T-helper 2 cell (primary cell): ENCODE results near the gene BBS4.
"Not testable (repeated sequence)": the region's sequence is repeated elsewhere in the genome, so short reads cannot be mapped to it uniquely, and the experiment has no call there.

Source experiments
- DNase-seq, 5 experiments: peaks; one replicate each; pipeline versions ENCODE4 v3.0.0 to v3.0.0-alpha.2; 2012 to 2022
- total RNA-seq, 2 donors: gene quantifications; one replicate each; lab custom pipeline; 2026; lab: John Stamatoyannopoulos, UW

BBS4 gene, protein sequence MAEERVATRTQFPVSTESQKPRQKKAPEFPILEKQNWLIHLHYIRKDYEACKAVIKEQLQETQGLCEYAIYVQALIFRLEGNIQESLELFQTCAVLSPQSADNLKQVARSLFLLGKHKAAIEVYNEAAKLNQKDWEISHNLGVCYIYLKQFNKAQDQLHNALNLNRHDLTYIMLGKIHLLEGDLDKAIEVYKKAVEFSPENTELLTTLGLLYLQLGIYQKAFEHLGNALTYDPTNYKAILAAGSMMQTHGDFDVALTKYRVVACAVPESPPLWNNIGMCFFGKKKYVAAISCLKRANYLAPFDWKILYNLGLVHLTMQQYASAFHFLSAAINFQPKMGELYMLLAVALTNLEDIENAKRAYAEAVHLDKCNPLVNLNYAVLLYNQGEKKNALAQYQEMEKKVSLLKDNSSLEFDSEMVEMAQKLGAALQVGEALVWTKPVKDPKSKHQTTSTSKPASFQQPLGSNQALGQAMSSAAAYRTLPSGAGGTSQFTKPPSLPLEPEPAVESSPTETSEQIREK
- total RNA-seq = 5.6 to 14.1 reads per million in 2 donors

DNA sequence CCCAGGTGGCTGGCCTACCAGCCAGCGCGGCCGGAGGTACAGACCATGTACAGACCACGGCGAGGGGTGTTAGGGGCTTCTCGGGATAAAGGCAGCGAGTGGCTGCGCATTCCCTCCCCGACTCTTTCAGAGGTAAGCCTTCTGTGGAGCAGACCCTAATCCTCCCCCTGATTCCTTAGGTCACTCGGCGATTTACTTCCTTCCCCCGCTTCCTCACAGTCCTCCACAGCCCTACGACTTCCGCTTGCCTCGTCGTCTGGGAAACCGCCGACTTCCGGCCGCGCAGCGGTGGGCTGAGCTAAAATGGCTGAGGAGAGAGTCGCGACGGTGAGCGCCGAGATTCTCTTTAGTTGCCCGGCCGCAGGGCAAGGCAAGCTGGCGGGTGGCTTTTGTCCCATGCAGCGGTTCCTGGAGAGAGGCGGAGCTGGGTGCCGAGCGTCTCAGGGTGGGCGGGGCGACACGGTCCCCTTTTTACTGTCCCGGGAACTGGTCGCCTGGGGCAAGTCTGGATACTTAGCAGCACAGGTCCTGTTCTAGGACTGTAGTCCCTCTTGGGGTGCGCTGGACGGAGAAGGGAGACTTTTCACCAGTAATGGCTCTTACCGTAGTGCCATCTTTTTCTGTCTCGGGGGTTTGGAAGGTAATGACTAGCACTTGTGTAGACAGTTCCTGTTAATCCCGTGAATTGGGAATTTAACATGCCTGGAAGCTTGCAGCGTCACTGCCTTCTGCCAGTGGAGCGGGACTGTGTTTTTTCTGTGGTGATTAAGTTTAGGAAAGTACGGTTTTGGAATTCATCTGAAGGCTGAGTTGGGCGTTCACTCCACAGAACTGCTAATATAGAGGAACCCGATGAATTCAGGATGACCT lies at the start of gene BBS4, which contains the start of gene HIGD2B:
BBS4 (plus strand) TSS at position 283 of the 870 bp plus-strand sequence; CDS start at position 304, 21 bp downstream.
HIGD2B (minus strand) TSS at position 258 of the 870 bp plus-strand sequence. CDS start 9,808 bp downstream, outside the sequence.
- peak; percentile 61 to 94 (median 80) for DNase-seq

DNA sequence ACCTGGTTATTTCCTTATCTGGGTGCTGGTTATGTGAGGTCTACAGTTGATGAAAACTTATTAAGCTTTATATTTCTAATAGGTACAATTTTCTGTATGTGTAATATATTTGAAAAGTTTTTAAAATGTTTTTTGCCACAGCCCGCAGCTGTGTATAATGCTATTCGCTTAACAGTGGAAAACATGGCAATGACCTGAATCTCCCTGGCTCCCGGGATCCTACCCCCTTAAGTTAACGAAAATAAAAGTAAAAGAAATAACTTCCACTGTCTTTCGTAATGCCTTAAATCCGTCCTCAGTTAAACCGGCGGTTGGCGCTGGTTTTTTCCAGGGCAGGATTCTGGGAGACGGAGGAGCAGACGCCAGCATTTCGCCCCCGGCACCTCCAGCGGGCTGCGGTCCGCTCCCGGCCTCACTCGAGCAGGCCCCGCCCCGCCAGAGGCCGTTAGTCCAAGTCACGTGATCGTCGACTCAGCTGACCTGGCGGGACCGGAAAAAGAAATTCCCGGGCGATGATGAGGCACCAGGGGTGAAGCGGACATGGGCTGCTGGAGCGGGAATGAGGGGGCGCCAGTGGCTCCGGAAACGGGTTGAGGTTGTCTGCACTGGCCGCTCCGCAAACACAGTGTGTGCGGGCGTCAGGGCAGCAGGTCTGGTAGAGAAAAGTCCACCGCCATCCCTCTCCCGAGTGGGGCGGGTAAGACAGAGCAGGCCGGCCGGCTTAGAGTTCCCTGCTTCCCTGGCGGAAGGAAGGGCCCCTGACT lies 49.3 kb upstream of the BBS4 start:
- peak; percentile 23 to 86 (median 38) for DNase-seq

DNA sequence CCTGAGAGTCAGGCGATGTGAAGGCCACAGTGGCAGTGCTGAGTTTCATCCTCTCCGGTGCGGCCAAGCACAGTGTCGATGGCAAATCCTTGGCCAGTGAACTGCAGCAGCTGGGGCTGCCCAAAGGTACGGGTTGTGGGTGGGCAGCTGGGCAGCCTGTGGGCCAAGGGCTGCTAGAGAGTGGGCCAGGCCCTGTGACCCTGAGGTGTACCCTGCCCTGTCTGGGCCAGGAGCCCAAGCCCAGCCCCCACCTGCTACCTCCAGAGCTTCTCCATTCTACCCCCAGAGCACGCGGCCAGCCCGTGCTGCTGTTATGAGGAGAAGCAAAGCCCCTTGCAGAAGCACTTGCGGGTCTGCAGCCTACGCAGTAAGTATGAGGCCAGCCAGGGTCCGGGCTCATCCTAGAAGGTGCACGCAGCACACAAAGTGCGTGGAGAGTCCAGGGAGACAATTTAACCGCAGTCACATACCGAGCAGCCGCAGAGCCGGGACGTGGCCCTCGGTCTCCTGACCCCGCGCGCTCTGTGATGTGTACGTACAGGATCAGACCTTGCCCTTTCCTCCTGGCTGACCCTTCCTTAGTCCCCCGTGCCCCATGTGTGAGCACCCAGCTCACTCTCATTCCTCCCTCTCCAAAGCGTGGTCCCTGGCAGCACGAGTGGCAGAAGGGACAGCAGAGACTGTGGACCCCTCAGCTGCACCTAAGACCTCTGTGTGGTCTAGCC lies 46.1 kb upstream of the BBS4 start:
- DNase-seq = not testable (repeated sequence)

DNA sequence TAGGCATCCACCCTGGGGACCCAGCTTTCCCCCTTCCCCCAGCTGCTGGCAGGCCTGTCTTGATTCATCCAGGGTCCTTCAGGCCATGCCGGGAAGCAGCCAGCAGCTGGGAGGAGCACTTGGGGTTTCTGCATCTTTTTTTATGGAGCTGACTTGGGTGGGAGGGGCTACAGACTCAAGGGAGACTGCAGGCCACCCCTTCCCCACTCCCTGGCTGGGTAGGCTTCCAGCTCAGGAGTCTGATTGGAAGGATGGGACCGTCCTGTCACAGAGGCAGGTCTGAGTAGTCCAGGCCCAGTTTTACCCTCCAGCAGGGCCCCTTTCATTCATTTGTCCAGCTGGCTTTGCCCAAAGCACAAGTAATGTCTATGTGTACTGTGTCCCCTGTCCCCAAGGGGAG lies 43.7 kb upstream of the BBS4 start:
- not testable (repeated sequence) for DNase-seq

DNA sequence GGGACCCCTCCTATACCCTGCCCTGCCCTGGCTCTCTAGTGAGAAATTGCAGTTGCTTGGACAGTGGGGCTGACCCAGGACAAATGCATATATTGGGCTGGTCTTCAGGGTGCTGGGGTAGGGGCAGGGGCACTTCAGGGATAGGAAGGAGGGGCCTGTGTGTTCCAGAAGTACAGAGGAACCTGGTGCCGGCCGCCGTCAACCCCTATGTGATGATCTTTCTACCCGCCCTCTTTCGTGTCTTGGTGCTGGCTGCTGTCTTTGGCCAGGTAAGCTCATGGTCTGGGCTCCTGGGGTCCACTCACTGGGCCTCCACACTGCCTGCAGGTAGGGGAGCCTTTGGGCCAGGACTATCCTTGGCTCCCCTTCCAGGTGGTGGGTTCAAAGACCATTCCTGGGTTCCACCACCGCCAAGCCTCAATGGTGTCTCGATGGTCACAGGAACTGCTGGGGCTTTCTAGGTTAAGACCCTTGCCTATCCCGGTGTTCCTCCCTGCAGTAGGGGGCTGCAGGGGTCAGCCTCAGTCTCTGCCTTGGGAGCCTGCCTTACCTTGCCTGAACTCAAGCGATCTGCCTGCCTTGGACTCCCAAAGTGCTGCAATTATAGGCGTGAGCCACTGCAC lies 37.3 kb upstream of the BBS4 start:
- DNase-seq = not testable (repeated sequence)

DNA sequence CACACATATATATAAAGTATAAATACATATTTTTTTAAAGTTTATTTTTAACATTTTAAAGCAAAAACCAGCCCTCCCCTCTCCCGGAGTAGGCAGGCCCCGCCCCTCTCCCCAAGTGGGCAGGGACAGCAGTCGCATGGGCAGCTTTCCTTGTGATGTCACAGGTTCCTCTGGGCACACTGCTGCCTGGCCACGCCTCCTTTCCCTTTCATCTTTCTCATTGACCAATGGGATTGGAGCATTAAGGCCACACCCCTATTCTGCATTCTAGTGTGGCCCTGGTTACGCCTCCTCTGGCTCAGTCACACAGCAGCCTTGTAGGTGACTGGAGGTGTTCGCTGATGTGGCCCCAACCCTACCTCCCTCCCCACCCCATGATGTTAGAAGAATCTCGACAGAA lies 31.6 kb upstream of the BBS4 start, which contains the start of gene GOLGA6B:
GOLGA6B (plus strand) TSS at position 301 of the 400 bp plus-strand sequence; CDS start at position 342, 41 bp downstream.
- not testable (repeated sequence) for DNase-seq

DNA sequence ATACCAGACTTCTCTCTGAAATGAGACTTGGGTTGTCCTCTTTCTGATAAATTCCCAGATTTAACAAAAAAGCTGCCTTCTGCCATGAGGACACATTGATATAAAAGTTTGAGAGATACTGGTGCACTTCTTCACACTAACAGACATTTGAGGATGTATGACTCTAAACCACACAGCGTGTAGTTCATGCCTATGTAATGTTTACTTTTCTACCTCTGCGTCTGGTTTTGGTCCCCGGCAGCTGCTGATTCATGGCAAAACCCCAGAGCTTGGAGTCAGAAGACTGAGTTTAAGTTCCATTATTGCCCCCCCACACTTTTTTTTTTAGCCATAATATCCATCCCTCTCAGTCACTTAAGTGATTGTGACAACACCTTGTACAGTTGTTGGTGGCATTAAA lies 30.0 kb upstream of the BBS4 start:
- not testable (repeated sequence) for DNase-seq

DNA sequence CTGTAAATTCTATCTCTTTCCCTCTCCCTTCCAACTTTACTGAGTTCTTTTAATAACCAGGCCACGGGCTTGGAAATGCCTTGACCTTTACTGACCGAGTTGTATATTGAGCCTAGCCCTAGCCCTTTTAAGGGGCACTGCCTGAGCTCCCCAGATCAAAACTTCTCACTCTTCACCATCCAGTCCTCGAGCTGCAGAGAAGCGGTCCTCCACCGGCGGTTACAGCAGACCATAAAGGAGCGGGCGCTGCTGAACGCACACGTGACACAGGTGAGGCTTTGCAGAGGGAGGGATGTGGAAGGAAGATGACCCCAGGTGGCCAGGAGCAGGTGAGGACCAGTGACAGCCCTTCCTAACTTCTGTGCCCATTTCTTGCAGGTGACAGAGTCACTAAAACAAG lies 24.9 kb upstream of the BBS4 start:
- DNase-seq = not testable (repeated sequence)

DNA sequence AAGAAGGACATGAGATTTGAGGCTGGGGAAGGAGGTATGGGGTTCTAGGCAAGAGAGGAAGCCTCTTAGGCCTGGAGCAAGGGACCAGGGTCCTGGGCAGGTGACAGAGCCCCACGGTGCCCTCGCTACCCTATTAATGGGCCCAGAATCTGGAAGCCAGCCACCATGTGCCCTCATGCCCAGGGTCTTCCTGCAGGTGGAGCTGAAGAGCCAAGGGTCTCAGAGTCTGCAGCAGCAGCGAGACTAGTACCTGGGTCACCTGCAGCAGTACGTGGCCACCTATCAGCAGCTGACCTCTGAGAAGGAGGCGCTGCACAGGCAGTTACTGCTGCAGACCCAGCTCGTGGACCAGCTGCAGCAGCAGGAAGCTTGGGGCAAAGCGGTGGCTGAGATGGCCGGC lies 22.1 kb upstream of the BBS4 start:
- DNase-seq = not testable (repeated sequence)

DNA sequence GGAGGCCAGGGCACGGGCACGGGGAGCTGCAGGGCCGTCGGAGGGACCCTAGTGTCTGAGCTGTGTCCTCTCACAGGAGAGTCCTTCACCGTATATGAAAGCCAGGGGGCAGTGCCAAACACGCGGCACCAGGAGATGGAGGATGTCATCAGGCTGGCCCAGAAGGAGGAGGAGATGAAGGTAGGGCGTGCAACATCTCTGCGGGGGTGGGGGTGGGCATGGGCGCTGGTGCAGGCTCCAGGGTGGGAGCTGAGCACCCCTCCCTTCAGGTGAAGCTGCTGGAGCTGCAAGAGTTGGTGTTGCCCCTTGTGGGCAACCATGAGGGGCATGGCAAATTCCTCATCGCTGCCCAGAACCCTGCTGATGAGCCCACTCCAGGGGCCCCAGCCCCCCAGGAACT lies 20.3 kb upstream of the BBS4 start:
- DNase-seq = not testable (repeated sequence)

DNA sequence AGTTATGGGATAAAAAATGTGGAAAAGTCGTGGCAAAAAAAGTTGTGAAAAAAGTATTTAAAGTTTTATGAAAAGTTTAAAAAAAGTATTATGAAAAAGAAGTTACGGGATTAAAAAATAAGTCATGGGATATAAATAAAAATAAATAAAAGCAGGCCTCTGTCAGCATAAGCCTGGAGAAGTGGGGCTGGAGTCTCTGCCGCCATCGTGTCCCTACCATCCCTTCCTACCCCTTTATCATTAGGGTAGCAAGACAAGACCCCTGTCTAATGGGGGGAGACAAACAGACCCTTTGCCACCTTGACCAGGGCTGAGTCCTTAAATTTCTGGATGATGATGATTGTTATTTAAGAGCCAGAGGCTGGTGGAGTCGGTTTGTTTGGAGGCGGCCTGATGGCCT lies 16.2 kb upstream of the BBS4 start:
- not testable (repeated sequence) for DNase-seq

DNA sequence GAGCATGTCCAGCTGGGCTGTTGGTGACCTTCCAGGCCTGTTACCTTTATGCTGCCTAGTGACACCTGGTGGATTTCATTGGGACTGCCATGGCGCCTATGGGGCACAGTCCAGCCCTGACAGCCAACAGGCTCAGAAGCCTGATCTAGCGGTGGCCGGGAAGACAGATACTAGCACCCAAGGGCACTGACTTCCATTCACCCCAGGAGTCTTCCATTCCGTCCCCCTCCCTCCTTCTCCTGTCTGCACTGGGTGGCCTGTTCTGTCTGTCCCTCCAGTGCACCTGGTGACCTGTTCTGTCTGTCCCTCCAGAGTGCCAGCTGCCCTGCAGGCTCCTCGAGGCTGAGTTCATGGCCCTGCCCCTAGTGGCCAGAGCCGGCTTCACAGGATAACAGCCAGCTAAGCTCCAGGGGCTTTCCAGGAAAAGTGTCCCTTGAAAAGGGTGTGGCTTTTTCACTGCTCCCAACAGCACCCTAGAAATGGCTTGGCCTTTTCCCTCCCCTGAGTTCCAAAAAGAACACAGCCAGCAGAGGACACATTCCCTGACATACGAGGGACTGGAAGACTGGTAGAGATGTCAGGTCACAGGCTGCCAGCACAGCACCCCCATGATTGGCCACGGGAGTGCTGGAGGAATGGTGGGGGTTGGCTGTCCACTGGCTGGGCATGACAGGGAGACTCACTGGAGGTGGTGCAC lies 15.2 kb upstream of the BBS4 start:
- peak; percentile 28 to 66 (median 52) for DNase-seq

DNA sequence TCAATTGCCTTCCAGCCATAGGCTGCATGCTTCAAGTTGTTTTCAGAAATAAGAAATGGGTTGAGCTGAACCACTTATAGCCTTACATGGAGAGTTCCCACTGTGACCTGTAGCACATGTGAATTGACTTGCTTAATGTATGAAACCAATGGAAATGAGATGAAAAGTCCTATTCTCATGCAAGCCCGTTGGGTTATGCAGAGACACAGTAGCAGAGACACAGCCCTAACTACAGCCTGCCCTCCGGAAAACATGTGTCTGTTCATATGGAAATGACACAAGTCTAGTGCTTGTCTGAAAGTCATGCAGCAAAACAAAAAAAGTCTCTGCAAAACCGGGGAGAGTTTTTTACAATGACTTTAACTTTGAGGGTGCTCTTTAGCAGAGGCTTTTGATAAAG lies 14.5 kb upstream of the BBS4 start:
- no peak for DNase-seq

DNA sequence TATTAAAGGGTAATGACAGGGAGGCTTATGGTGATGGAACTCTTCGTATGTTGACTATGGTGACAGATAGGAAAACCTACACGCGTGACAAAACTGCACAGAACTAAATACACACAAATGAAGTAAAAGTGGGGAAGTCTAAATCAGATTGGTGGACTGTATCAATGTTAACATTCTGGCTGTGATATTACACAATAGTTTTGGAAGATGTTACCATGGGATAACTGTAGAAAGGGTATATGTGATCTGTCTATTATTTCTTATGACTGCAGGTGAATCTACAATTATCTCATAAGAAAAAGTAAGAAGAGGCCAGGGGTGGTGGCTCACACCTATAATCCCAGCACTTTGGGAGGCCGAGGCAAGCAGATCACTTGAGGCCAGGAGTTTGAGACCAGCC lies 9.2 kb upstream of the BBS4 start:
- DNase-seq = no peak

DNA sequence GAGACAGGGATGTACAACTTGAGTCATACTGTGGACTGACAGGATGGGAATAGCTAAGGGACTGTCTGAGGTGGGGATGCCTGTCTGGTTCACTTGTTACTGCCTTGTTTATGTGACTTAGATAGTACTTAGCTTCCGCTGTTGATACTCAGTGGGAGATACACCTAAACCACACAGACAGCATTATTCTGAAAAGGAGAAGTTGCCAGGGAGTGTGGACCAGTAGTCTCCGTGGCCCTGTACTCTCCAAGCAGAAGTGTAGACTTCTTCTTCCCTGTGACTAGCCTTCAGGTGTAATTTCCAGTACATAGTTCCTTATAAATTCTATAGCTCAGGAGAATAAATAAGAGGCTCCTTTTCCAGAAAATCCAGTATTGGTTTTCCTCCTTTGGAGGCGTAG lies 5.1 kb upstream of the BBS4 start:
- DNase-seq = no peak

DNA sequence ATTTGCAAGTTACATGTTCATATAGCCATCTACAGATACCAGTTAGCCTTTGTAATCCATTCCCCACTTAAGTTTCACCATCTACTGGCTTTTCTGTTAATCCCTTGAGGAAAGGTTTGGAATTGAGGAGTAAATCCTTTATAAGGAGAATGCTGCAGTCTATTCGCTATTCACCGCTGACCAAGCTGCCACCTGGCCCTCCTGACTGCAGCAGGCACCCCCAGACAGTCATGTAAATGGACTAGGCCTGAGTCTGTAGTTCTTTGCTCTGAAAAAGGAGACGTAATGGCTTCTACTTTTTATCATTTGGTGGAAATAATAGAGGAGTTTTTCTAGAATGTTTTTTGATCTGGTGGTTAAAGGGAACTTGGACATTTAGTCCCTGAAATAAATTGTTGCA lies 3.2 kb upstream of the BBS4 start:
- DNase-seq = no peak

DNA sequence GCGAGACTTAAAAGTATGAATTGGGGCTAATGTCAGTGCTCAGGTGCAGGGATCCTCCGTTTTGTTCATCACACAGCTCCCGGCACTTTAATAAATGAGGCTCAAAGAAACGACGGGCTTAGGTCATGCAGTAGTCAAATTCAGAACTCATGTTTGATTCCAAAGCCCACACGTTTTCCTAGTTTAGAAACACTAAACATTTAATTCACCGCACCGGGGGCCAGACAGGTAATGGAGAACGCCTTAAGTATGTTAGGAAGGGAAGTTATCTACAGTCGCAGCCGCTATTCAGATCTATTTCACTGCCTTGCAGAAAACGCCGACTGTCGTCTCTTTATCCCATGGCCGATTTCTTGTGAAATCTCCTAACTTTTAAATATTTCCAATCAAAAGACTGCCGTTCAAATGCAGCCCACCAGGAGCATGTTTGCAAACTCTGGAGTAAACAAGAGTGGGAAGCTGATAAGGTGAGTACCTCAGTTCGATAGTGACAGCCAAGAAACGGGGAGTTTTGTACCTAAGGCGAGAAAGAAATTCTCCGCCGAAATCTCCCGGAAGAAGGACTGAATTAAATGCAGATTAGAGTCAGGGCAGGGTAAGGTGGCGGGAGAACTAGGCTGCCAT lies 594 bp upstream of the BBS4 start:
- DNase-seq = no peak

DNA sequence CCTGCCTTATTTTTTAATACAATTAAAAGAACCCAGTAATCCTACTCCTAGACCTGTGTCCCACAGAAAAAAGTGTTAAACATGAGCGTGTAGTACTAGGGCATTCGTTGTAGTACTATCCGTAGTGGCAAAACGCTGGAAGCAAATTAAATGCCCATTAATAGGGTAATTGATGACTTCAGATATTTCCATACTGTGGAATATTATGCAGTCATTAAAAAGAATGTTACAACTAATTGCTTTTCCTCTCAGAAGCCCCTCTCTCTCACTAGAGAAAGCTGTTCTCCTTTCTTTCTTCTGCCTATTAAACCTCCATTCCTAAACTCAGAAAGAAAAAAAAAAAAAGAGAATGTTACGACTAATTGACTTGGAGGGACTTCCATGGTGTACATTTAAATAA lies 2.7 kb downstream of the BBS4 start:
- DNase-seq = no peak

DNA sequence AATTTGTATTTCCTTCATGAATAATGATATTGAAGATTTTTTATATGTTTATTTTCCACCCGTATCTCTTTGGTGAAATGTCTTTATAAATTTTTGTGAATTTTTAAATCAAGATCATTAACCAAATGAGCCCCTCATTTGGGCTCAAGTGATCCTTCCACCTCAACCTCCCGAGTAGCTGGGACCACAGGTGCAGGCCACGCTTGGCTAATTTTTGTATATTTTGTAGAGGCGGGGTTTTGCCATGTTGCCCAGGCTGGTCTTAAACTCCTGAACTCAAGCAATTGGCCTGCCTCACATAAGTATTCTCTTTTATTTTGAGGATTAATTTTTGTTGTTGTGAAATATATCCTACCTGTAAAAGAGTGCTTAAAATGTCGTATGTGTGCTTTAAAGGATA lies 4.9 kb downstream of the BBS4 start:
- no peak for DNase-seq

DNA sequence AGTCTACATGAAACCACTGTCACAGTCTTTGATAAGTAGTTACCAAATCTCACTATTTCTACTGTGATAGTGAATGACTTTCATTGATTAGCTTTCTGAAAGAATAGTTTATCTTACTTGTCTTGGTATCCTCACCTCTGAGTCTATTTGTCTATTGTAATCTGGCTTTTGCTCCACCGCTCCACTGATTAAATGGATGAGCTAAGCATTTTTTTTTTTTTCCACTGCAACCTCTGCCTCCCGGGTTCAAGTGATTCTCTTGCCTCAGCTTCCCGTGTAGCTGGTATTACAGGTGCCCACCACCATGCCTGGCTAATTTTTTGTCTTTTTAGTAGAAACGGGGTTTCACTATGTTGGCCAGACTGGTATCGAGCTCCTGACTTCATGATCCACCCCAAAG lies 12.9 kb downstream of the BBS4 start:
- DNase-seq = no peak
